HepG2 (cell line): ENCODE data around the gene SOX9. TPM values are rescaled to one million over a fixed set of nuclear protein-coding genes. Genes with fewer than 3 reads are reported as not detected.

Source experiments
- BORCS8-MEF2B ChIP-seq: sonication (generic); formaldehyde crosslinking; IDR thresholded peaks from 2 replicates; pipeline ENCODE4 v1.8.0; 2022; ENCODE audit warnings: mild to moderate bottlenecking, missing genetic modification reagents
- GATAD1 ChIP-seq: IDR thresholded peaks from 2 replicates; pipeline ENCODE4 v1.6.1; 2016; ENCODE audit warnings: missing genetic modification reagents, missing compliant biosample characterization
- KLF13 ChIP-seq: sonication (generic); formaldehyde crosslinking; IDR thresholded peaks from 2 replicates; pipeline ENCODE4 v1.4.0; 2020; ENCODE audit warnings: mild to moderate bottlenecking, missing genetic modification reagents
- MTA1 ChIP-seq: sonication (generic); formaldehyde crosslinking; IDR thresholded peaks from 2 replicates; pipeline ENCODE4 v1.4.0; 2020; ENCODE audit warnings: missing genetic modification reagents, mild to moderate bottlenecking, borderline replicate concordance
- NBN ChIP-seq: fragments of 450-650 bp; conservative IDR thresholded peaks from 2 replicates; pipeline ENCODE4 v1.6.1; 2017
- NR2F2 ChIP-seq: IDR thresholded peaks from 2 replicates; pipeline ENCODE4 v1.6.1; 2012; ENCODE audit warnings: low read depth, inconsistent platforms, borderline replicate concordance
- POLR2A ChIP-seq, 2 experiments: IDR thresholded peaks; 2 replicates each; pipeline ENCODE4 v1.6.1; 2011; ENCODE audit warnings: low read depth in 2 of 2, low read length in 2 of 2, mild to moderate bottlenecking in 1 of 2, moderate library complexity in 1 of 2; ENCODE audit not compliant: insufficient read depth in 1 of 2
- PTBP1 ChIP-seq: fragments of 200-400 bp; formaldehyde crosslinking; IDR thresholded peaks from 2 replicates; pipeline ENCODE4 v1.6.1; 2018; ENCODE audit warnings: low read length, low read depth; ENCODE audit not compliant: poor library complexity, severe bottlenecking
- RFX1 ChIP-seq: fragments of 450-650 bp; IDR thresholded peaks from 2 replicates; pipeline ENCODE4 v1.6.1; 2017
- SAP130 ChIP-seq: IDR thresholded peaks from 2 replicates; pipeline ENCODE4 v1.6.1; 2016; ENCODE audit warnings: low read depth
- ZBTB21 ChIP-seq: sonication (generic); formaldehyde crosslinking; IDR thresholded peaks from 2 replicates; pipeline ENCODE4 v1.4.0; 2020; ENCODE audit warnings: missing genetic modification reagents
- ZNF101 ChIP-seq: sonication (generic); formaldehyde crosslinking; IDR thresholded peaks from 2 replicates; pipeline ENCODE4 v1.4.0; 2020; ENCODE audit warnings: mild to moderate bottlenecking, low read depth, missing genetic modification reagents, borderline replicate concordance
- ZNF253 ChIP-seq: sonication (generic); formaldehyde crosslinking; IDR thresholded peaks from 2 replicates; pipeline ENCODE4 v1.8.0; 2022; ENCODE audit warnings: mild to moderate bottlenecking, missing genetic modification reagents, borderline replicate concordance
- ZNF256 ChIP-seq: sonication (generic); formaldehyde crosslinking; conservative IDR thresholded peaks from 2 replicates; pipeline ENCODE4 v1.4.0; 2020; ENCODE audit warnings: missing genetic modification reagents
- ZNF850 ChIP-seq: sonication (generic); formaldehyde crosslinking; conservative IDR thresholded peaks from 2 replicates; pipeline ENCODE4 v1.9.0; 2021; ENCODE audit warnings: mild to moderate bottlenecking, missing genetic modification reagents
- ZSCAN21 ChIP-seq: sonication (generic); formaldehyde crosslinking; IDR thresholded peaks from 2 replicates; pipeline ENCODE4 v1.8.0; 2022; ENCODE audit warnings: mild to moderate bottlenecking, missing genetic modification reagents, moderate library complexity, borderline replicate concordance
- polyA plus RNA-seq, 8 experiments: library from polyadenylated mRNA; depleted of rRNA in 3 of 8; stranded (reverse) in 7 of 8; unstranded in 1 of 8; fragments of >200 nt; fragmentation: Illumina TruSeq in 4 of 8; extraction: Trizol in 4 of 8; gene quantifications; 2 replicates each; pipeline versions ENCODE4 v1.2.1 to v1.2.3, GENCODE V29; 2011 to 2016; ENCODE audit warnings: low read depth in 4 of 8, missing spikeins in 1 of 8, mixed read lengths in 1 of 8; ENCODE audit not compliant: insufficient read depth in 1 of 8
- total RNA-seq, 5 experiments: library from RNA; depleted of rRNA; stranded (reverse); fragments of >200 nt; fragmentation: Illumina TruSeq; extraction: Trizol; gene quantifications; 2 replicates each; pipeline ENCODE4 v1.2.3, GENCODE V29; 2016; ENCODE audit warnings: low read depth in 1 of 5
- TF ChIP-seq, protein P1 (sequence below): sonication (generic); formaldehyde crosslinking; IDR thresholded peaks from 2 replicates; pipeline ENCODE4 v1.4.0; 2020; ENCODE audit warnings: missing genetic modification reagents
- TF ChIP-seq, protein P2 (sequence below): sonication (generic); formaldehyde crosslinking; conservative IDR thresholded peaks from 2 replicates; pipeline ENCODE4 v1.4.0; 2020; ENCODE audit warnings: missing genetic modification reagents
- TF ChIP-seq, protein P3 (sequence below): sonication (generic); formaldehyde crosslinking; IDR thresholded peaks from 2 replicates; pipeline ENCODE4 v1.8.1; 2023; ENCODE audit warnings: missing genetic modification reagents, inconsistent platforms, borderline replicate concordance
- TF ChIP-seq, protein P4 (sequence below): fragments of 450-650 bp; IDR thresholded peaks from 2 replicates; pipeline ENCODE4 v1.6.1; 2017; ENCODE audit warnings: mild to moderate bottlenecking
- TF ChIP-seq, protein P5 (sequence below): IDR thresholded peaks from 2 replicates; pipeline ENCODE4 v1.6.1; 2016; ENCODE audit warnings: mild to moderate bottlenecking, missing biosample characterization, missing genetic modification reagents
- TF ChIP-seq, protein P6 (sequence below): sonication (generic); formaldehyde crosslinking; IDR thresholded peaks from 2 replicates; pipeline ENCODE4 v1.4.0; 2020; ENCODE audit warnings: missing genetic modification reagents

Gene SOX9
- total and polyA plus RNA-seq, 2 of the 13 experiments (the other 11 are each of a cell fraction or from before 2014, with no cell fraction given) = 16.1 to 27.6 TPM

DNA sequence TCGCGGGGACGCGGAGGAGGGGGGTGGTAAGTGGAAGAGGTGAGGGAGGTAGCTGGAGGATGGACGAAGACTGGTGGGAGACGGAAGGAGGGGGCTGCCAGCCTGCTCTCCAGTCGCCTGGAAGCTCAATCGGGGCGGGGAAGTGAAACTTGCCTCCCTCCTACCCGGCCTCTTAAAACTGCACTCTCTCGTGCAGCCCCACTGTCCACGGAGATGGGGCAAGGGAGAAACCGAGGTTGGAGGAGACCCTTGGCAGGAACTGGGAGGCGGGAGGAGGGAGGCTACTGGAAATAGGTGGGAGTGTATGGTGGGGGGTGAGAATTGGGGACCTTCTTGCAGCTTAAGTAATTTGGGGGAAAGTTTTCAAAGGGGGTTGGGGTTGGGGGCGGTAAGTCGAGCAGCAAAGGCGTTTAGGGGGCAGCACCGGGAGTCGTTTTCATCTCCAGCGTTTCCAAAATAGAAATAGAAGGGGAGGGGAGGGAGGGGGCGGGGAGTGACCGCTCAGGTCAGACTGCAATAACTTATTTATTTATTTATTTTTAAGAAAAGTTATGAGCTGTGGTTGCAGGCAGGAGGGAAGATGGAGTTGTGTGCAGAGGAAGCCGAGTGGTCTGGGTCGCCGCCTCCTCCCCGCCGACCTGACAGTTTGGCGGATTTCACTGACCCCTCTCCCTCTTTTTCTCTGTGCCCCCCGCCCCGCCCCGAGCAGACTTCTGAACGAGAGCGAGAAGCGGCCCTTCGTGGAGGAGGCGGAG, 1.4 kb downstream of the SOX9 start (continued):
- TF ChIP-seq, protein P1, sequence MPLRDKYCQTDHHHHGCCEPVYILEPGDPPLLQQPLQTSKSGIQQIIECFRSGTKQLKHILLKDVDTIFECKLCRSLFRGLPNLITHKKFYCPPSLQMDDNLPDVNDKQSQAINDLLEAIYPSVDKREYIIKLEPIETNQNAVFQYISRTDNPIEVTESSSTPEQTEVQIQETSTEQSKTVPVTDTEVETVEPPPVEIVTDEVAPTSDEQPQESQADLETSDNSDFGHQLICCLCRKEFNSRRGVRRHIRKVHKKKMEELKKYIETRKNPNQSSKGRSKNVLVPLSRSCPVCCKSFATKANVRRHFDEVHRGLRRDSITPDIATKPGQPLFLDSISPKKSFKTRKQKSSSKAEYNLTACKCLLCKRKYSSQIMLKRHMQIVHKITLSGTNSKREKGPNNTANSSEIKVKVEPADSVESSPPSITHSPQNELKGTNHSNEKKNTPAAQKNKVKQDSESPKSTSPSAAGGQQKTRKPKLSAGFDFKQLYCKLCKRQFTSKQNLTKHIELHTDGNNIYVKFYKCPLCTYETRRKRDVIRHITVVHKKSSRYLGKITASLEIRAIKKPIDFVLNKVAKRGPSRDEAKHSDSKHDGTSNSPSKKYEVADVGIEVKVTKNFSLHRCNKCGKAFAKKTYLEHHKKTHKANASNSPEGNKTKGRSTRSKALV (CRISPR knock-in tag) = no peak
- TF ChIP-seq POLR2A (IDR thresholded peaks at IDR 0.05; ENCODE audit: insufficient read depth in 1 of 2, low read depth in 2 of 2, low read length in 2 of 2) = 0 out of 4 replicates have a peak, but pooled peaks of 1 of the 2 experiments have one; percentile 11
- no peak for TF ChIP-seq ZBTB21 (CRISPR knock-in tag)
- TF ChIP-seq GATAD1 = no peak
- no peak for TF ChIP-seq NBN
- TF ChIP-seq, protein P2, sequence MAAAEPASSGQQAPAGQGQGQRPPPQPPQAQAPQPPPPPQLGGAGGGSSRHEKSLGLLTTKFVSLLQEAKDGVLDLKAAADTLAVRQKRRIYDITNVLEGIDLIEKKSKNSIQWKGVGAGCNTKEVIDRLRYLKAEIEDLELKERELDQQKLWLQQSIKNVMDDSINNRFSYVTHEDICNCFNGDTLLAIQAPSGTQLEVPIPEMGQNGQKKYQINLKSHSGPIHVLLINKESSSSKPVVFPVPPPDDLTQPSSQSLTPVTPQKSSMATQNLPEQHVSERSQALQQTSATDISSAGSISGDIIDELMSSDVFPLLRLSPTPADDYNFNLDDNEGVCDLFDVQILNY (CRISPR knock-in tag) = no peak
- TF ChIP-seq PTBP1 = no peak
- TF ChIP-seq ZSCAN21 (CRISPR knock-in tag) = no peak
- TF ChIP-seq, protein P3, sequence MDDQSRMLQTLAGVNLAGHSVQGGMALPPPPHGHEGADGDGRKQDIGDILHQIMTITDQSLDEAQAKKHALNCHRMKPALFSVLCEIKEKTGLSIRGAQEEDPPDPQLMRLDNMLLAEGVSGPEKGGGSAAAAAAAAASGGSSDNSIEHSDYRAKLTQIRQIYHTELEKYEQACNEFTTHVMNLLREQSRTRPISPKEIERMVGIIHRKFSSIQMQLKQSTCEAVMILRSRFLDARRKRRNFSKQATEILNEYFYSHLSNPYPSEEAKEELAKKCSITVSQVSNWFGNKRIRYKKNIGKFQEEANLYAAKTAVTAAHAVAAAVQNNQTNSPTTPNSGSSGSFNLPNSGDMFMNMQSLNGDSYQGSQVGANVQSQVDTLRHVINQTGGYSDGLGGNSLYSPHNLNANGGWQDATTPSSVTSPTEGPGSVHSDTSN (CRISPR knock-in tag) = no peak
- no peak for TF ChIP-seq MTA1 (CRISPR knock-in tag)
- TF ChIP-seq NR2F2 = no peak
- TF ChIP-seq ZNF850 (CRISPR knock-in tag) = no peak
- TF ChIP-seq RFX1 = no peak
- no peak for TF ChIP-seq ZNF256
- TF ChIP-seq BORCS8-MEF2B (CRISPR knock-in tag) = 0 out of 2 replicates have a peak, but pooled peaks have one; percentile 15
- TF ChIP-seq, protein P4, sequence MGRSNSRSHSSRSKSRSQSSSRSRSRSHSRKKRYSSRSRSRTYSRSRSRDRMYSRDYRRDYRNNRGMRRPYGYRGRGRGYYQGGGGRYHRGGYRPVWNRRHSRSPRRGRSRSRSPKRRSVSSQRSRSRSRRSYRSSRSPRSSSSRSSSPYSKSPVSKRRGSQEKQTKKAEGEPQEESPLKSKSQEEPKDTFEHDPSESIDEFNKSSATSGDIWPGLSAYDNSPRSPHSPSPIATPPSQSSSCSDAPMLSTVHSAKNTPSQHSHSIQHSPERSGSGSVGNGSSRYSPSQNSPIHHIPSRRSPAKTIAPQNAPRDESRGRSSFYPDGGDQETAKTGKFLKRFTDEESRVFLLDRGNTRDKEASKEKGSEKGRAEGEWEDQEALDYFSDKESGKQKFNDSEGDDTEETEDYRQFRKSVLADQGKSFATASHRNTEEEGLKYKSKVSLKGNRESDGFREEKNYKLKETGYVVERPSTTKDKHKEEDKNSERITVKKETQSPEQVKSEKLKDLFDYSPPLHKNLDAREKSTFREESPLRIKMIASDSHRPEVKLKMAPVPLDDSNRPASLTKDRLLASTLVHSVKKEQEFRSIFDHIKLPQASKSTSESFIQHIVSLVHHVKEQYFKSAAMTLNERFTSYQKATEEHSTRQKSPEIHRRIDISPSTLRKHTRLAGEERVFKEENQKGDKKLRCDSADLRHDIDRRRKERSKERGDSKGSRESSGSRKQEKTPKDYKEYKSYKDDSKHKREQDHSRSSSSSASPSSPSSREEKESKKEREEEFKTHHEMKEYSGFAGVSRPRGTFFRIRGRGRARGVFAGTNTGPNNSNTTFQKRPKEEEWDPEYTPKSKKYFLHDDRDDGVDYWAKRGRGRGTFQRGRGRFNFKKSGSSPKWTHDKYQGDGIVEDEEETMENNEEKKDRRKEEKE = no peak
- TF ChIP-seq KLF13 (CRISPR knock-in tag) = no peak
- TF ChIP-seq ZNF101 (CRISPR knock-in tag) = no peak
- no peak; the same call in 1 of the 2 replicates for TF ChIP-seq SAP130 (CRISPR knock-in tag)
- TF ChIP-seq ZNF253 (CRISPR knock-in tag) = 0 out of 2 replicates have a peak, but pooled peaks have one; percentile 5
- TF ChIP-seq, protein P5, sequence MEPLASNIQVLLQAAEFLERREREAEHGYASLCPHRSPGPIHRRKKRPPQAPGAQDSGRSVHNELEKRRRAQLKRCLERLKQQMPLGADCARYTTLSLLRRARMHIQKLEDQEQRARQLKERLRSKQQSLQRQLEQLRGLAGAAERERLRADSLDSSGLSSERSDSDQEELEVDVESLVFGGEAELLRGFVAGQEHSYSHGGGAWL (CRISPR knock-in tag) = no peak
- TF ChIP-seq, protein P6, sequence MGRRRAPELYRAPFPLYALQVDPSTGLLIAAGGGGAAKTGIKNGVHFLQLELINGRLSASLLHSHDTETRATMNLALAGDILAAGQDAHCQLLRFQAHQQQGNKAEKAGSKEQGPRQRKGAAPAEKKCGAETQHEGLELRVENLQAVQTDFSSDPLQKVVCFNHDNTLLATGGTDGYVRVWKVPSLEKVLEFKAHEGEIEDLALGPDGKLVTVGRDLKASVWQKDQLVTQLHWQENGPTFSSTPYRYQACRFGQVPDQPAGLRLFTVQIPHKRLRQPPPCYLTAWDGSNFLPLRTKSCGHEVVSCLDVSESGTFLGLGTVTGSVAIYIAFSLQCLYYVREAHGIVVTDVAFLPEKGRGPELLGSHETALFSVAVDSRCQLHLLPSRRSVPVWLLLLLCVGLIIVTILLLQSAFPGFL (CRISPR knock-in tag) = no peak
